Activated CD8-positive, alpha-beta memory T cell treated with anti-CD3 and anti-CD28 coated beads for 24 hours (primary cell): Measurements from ENCODE around the gene PSEN2.

Experiments used
- DNase-seq: peaks from one replicate; pipeline ENCODE4 v3.0.0-alpha.2; 2020

Gene PSEN2

GRCh38 chr1:226865590-226865989 is 4.8 kb upstream of the PSEN2 start:
- DNase-seq: no peak

- no peak for DNase-seq
Observed at GRCh38 chr1:226867461-226868054, 2.9 kb upstream of the PSEN2 start.

- DNase-seq: no peak
Observed at GRCh38 chr1:226868726-226869125, 1.7 kb upstream of the PSEN2 start.

DNA sequence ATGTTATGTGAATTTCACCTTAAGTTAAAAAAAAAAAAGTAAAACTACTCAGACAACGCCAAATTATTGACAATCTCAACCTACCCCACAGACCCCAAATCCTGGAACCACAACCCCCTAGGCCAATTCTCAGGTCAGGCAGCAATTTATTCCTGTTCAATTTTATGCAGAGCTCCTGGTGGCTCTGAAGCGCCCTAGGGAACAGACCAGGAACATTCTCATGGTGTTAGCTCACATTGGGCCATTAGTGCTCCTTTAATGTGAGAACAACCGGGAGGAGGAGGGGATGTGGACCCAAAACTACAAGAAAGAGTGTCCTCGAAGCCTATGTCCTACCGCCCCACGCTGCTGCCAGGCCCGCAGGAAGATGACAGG is 403 bp upstream of the PSEN2 start:
- no peak for DNase-seq

GRCh38 chr1:226871636-226872327 is 1.4 kb downstream of the PSEN2 start:
- DNase-seq: peak; percentile 47

DNA sequence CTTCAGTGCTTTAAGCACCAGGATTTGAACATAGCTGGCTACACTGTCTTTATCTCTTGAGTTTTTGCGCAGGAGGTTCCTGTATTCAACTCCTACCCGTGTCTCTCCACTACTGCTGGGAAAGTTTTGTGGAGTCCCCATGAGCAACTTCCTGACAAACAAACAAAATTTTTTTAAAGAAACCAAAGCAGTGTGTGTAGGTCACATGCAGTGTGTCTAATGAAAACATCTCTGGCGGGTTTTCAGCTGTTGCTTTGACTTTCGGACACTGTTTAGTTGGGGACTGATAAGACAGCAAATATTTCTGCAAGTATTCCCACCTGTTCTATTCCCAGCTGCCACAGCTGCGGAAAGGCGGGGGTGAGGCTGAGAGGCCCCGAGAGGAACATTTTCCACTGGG is 2.0 kb downstream of the PSEN2 start:
- DNase-seq: peak; percentile 40

DNA sequence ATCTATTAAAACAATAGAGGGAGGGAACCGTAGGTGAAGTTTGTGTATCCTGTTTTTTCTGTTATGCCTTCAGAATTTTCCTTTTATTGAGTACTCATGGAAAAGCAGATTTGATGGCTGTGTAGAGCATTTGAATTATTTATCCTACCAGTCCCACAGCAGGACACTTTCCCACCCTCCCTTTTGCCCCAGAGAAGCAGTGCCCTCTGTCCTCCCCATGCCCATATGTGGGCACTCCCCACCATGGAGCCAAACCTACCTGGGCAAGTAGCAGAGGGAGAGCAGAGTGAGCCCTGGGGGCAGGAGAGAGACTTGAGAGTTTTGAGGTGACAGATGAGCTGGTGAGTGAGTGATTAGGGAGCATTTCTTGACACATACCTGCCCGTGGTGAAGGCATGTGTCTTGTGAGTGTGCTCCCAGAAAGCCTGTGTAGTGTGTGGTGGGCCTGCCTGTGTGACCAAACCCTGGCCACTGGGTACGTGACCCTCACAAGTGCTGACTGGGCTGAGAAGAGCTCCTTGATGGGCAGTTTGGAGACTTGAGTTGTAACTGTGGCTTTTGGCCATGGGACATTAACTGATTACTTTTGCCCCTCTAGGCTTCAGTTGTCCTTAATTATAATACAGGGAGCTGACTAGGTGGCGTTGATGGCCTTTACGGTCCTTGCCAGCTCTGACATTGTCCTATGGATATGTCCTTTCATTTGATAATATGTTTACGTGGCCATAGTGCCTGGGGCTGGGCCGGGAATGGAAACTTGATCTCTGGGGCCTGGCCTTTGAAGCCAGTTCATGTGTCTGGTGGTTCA is 3.6 kb downstream of the PSEN2 start:
- peak; percentile 50 for DNase-seq

DNA sequence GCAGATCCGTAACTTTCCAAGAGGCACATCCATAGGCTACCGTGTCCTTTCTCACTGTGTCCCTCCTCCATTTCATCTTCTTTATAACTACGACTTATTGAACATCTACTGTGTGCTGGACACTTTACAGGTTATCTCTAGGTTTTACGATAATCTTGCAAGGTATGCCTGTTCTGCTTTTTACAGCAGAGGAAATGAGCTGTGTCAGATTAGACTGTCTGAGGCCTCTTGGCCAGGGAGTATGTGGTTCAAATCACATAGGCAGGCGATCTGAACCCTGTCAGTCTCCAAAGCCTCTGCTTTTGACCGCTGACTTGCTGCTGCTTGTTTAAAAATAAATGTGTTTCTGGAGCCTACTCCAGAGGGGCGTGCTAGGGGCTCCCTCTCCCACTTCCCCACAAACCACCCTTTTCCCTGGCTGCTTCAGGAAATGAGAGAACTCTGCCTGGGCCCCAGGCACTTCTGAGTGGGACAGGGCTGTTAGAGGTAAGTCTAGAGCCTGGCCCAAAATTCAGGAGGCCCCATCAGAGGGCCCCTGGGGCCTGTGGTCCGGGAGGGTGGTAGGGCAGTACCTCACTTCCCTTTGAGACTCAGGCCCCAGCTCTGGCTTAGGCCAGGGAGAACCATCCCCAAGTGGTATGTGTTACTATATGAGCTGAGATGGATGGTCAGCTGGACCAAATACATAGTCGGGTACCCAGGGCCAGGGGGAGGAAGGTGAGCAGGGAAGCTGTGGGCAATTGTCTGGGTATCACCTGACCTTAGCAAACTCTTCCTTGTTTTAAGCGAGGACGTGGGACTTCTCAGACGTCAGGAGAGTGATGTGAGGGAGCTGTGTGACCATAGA is 4.4 kb downstream of the PSEN2 start:
- peak; percentile 17 for DNase-seq

- DNase-seq: peak; percentile 47
Observed at GRCh38 chr1:226875641-226876295, 5.4 kb downstream of the PSEN2 start.

GRCh38 chr1:226877669-226878068 is 7.3 kb downstream of the PSEN2 start:
- DNase-seq: no peak

- no peak for DNase-seq
Observed at GRCh38 chr1:226880372-226881287, 10.2 kb downstream of the PSEN2 start.

DNA sequence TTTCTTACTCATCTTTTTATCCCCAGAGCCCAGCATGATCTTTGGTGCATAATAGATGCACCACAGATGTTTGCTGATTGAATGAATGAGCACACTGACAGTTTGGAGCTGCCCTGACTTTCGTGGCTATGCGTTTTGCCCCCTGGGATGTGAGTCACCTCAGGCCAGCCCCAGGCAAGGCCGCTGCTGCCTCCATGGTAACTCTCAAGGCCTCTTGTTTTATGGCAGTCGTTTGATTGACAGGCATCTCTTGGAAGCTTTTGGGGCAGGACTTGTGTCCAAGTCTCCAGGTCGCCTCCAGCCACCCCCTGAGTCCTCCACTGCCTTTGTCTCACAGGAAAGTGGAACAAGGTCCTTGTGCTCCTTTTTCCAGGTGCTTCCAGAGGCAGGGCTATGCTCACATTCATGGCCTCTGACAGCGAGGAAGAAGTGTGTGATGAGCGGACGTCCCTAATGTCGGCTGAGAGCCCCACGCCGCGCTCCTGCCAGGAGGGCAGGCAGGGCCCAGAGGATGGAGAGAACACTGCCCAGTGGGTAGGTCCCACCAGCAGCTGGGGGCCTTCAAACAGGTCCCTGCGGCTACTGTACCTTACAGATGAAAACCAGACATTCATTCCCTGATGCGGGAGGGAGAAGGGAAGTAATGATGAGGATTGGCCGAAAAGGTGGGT is 11.2 kb downstream of the PSEN2 start:
- DNase-seq: no peak

- DNase-seq: peak; percentile 67
Observed at GRCh38 chr1:226882187-226882586, 11.8 kb downstream of the PSEN2 start.

GRCh38 chr1:226882631-226883409 is 12.4 kb downstream of the PSEN2 start:
- peak; percentile 84 for DNase-seq

GRCh38 chr1:226883630-226884029 is 13.2 kb downstream of the PSEN2 start:
- DNase-seq: no peak

GRCh38 chr1:226884116-226884625 is 13.8 kb downstream of the PSEN2 start:
- DNase-seq: no peak

DNA sequence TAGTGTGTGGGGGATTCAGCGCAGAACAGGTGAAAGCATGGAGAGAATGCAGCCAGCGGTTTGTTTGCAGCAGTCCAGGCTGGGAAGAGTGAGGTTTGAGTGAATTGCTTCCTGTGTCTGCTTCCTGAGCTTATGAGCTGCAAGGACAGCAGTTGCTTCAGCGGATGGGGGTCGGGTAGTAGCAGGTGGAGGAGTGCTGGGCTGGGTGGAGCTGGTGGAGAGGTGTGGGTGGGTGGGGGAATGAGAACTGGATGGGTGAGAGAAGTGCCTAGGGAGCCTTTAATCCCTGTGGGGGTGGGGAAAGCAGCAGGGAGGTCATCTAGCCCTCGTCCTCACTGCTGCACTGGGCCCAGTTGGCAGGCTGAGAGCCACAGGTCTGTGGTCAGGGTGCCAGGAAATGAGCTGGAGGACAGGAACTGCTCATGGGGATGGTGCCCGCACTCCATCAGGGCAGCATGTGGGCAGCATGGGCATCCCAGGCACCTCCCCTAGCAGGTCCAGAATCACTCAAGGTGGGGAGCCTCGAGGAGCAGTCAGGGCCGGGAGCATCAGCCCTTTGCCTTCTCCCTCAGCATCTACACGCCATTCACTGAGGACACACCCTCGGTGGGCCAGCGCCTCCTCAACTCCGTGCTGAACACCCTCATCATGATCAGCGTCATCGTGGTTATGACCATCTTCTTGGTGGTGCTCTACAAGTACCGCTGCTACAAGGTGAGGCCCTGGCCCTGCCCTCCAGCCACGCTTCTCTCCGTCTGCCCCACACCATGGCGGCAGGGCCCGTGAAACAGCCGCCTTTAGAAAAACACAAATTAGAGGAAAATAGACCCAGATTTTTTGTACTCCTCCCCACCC is 14.8 kb downstream of the PSEN2 start:
- DNase-seq: no peak

GRCh38 chr1:226886122-226886901 is 15.9 kb downstream of the PSEN2 start:
- DNase-seq: no peak
